ENCODE measurements around the gene INVS. TPM values are rescaled to one million over a fixed set of nuclear protein-coding genes. Genes with fewer than 3 reads are reported as not detected.

INVS gene
- polyA plus RNA-seq, 1 of the 3 experiments (the other 2 are of a cell fraction): 8.1 TPM

DNA sequence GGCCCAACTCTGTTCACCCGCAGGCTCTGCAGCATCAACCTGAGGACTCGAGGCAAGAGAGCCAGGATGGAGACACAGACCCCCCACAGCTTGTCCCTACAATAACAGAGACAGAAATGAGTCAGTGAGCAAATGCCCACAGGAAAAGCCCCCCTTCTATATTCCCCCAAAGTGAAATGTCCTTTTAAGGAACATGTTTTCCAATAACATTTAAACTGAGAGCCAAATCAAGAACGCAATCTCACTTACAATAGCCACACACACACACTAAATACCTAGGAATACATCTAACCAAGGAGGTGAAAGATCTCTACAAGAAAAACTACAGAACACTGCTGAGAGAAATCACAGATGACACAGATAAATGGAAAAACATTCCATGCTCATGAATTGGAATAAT is 204.7 kb downstream of the INVS start (continued):
- TF ChIP-seq RXRA (IDR thresholded peaks at IDR 0.05; ENCODE audit: borderline replicate concordance, low read depth): no peak
- TF ChIP-seq TAF1 (IDR thresholded peaks at IDR 0.05; ENCODE audit: borderline replicate concordance, low read depth, low read length): no peak
- 0 out of 2 replicates have a peak, but pooled peaks have one; percentile 8 for TF ChIP-seq JUND (IDR thresholded peaks at IDR 0.05)
- no peak for TF ChIP-seq NRF1 (IDR thresholded peaks at IDR 0.05; ENCODE audit: low read depth, low read length)
- TF ChIP-seq POLR2AphosphoS5 (IDR thresholded peaks at IDR 0.05; ENCODE audit: low read depth, low read length): no peak
- no peak for TF ChIP-seq YY1 (IDR thresholded peaks at IDR 0.05; ENCODE audit: low read depth)
- TF ChIP-seq NFIC (IDR thresholded peaks at IDR 0.05; ENCODE audit: borderline replicate concordance): peak; percentile 27; the same call in 1 of the 2 replicates

DNA sequence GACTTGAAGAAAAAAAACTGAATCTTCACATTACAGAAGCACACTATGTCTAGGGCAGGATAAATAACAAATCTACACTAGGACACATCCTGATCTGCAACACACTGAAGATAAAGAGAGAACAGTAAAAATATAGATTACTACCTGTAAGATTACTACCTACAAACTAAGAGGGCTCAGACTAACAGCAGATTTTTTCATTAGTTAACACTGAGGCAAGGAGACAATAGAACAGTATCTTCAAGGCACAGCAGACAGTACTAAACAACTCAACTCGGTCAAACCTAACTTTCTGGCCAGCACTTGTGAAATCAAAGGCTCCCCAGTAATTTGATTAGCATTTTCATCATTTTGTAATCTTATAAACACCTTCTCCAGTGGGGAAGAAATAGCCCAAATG is 207.2 kb downstream of the INVS start:
- POLR2A ChIA-PET: no interaction called here
- Histone ChIP-seq H3F3A (replicated peaks; ENCODE audit: insufficient read depth) (peaks cover 63% of the 10 kb centered on the region), H3K9me3 (no peaks in the 10 kb centered on the region), H3K27ac (ENCODE audit: low read depth in 2 of 2, low read length in 1 of 2) (no peak overlapping the region), H3K79me2 (ENCODE audit: insufficient read depth) (peaks cover 72% of the 10 kb centered on the region), H3K27me3 (ENCODE audit: insufficient read depth) (no peaks in the 10 kb centered on the region), H3K9ac (no peak overlapping the region), H3K4me1 (ENCODE audit: control insufficient read depth in 1 of 2, insufficient read depth in 2 of 2, low read depth in 1 of 2, low read length in 1 of 2) (peaks cover 0 to 26% of the 10 kb centered on the region in 2 experiments; a peak in 2 of 4 replicates), H3K9me2 (no peaks in the 10 kb centered on the region), H3K4me3 (ENCODE audit: low read depth in 2 of 2, low read length in 1 of 2) (no peak overlapping the region), H3K4me2 (no peak overlapping the region), H2AFZ (ENCODE audit: low read depth) (no peak overlapping the region), H3K36me3 (replicated peaks in 1 of 2; ENCODE audit: control insufficient read depth in 1 of 2, insufficient read depth in 2 of 2, low read length in 1 of 2) (peaks cover 65 to 71% of the 10 kb centered on the region in 2 experiments), H4K20me1 (ENCODE audit: insufficient read depth) (no peaks in the 10 kb centered on the region)
- WGBS (ENCODE audit: low lambda C conversion rate): 76% methylated on average over 1 of the region's 1 CpG
- CTCF ChIA-PET: interaction anchor here (1.2 to 1.8 kb wide), 2 partner anchors 19 to 277 kb away, joined by 3 to 8 read pairs; no protein-coding TSS in a partner anchor
- no peak for DNase-seq
- TF ChIP-seq ELF1 (IDR thresholded peaks at IDR 0.05): no peak
- TF ChIP-seq NFIC (IDR thresholded peaks at IDR 0.05; ENCODE audit: borderline replicate concordance): no peak
- no peak for TF ChIP-seq EP300 (IDR thresholded peaks at IDR 0.05; ENCODE audit: borderline replicate concordance in 1 of 2, low read depth in 1 of 2, low read length in 1 of 2)
- no peak for TF ChIP-seq SIN3A (IDR thresholded peaks at IDR 0.05; ENCODE audit: borderline replicate concordance, low read depth, low read length)
- TF ChIP-seq JUND (IDR thresholded peaks at IDR 0.05): no peak
- TF ChIP-seq MEF2A (IDR thresholded peaks at IDR 0.05; ENCODE audit: borderline replicate concordance, low read depth): no peak
- no peak for TF ChIP-seq POLR2AphosphoS5 (IDR thresholded peaks at IDR 0.05; ENCODE audit: low read depth, low read length)
- no peak for TF ChIP-seq EZH2phosphoT487 (IDR thresholded peaks at IDR 0.05; ENCODE audit: borderline replicate concordance, low read depth)
- TF ChIP-seq, protein P1, sequence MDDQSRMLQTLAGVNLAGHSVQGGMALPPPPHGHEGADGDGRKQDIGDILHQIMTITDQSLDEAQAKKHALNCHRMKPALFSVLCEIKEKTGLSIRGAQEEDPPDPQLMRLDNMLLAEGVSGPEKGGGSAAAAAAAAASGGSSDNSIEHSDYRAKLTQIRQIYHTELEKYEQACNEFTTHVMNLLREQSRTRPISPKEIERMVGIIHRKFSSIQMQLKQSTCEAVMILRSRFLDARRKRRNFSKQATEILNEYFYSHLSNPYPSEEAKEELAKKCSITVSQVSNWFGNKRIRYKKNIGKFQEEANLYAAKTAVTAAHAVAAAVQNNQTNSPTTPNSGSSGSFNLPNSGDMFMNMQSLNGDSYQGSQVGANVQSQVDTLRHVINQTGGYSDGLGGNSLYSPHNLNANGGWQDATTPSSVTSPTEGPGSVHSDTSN (IDR thresholded peaks at IDR 0.05): no peak
- TF ChIP-seq, protein P2, sequence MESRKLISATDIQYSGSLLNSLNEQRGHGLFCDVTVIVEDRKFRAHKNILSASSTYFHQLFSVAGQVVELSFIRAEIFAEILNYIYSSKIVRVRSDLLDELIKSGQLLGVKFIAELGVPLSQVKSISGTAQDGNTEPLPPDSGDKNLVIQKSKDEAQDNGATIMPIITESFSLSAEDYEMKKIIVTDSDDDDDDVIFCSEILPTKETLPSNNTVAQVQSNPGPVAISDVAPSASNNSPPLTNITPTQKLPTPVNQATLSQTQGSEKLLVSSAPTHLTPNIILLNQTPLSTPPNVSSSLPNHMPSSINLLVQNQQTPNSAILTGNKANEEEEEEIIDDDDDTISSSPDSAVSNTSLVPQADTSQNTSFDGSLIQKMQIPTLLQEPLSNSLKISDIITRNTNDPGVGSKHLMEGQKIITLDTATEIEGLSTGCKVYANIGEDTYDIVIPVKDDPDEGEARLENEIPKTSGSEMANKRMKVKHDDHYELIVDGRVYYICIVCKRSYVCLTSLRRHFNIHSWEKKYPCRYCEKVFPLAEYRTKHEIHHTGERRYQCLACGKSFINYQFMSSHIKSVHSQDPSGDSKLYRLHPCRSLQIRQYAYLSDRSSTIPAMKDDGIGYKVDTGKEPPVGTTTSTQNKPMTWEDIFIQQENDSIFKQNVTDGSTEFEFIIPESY (IDR thresholded peaks at IDR 0.05; ENCODE audit: borderline replicate concordance, low read depth): no peak
- no peak for TF ChIP-seq NRF1 (IDR thresholded peaks at IDR 0.05; ENCODE audit: low read depth, low read length)
- TF ChIP-seq SMC3 (IDR thresholded peaks at IDR 0.05; ENCODE audit: low read depth, low read length): no peak
- no peak for TF ChIP-seq RAD21 (IDR thresholded peaks at IDR 0.05; ENCODE audit: low read length)
- TF ChIP-seq, protein P3, sequence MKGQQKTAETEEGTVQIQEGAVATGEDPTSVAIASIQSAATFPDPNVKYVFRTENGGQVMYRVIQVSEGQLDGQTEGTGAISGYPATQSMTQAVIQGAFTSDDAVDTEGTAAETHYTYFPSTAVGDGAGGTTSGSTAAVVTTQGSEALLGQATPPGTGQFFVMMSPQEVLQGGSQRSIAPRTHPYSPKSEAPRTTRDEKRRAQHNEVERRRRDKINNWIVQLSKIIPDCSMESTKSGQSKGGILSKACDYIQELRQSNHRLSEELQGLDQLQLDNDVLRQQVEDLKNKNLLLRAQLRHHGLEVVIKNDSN (IDR thresholded peaks at IDR 0.05; ENCODE audit: borderline replicate concordance, low read depth): no peak
- TF ChIP-seq RCOR1 (IDR thresholded peaks at IDR 0.05; ENCODE audit: low read length): no peak
- no peak for TF ChIP-seq FOSL2 (IDR thresholded peaks at IDR 0.05; ENCODE audit: borderline replicate concordance, low read depth)
- TF ChIP-seq, protein P4, sequence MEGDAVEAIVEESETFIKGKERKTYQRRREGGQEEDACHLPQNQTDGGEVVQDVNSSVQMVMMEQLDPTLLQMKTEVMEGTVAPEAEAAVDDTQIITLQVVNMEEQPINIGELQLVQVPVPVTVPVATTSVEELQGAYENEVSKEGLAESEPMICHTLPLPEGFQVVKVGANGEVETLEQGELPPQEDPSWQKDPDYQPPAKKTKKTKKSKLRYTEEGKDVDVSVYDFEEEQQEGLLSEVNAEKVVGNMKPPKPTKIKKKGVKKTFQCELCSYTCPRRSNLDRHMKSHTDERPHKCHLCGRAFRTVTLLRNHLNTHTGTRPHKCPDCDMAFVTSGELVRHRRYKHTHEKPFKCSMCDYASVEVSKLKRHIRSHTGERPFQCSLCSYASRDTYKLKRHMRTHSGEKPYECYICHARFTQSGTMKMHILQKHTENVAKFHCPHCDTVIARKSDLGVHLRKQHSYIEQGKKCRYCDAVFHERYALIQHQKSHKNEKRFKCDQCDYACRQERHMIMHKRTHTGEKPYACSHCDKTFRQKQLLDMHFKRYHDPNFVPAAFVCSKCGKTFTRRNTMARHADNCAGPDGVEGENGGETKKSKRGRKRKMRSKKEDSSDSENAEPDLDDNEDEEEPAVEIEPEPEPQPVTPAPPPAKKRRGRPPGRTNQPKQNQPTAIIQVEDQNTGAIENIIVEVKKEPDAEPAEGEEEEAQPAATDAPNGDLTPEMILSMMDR (IDR thresholded peaks at IDR 0.05): no peak
- TF ChIP-seq, protein P5, sequence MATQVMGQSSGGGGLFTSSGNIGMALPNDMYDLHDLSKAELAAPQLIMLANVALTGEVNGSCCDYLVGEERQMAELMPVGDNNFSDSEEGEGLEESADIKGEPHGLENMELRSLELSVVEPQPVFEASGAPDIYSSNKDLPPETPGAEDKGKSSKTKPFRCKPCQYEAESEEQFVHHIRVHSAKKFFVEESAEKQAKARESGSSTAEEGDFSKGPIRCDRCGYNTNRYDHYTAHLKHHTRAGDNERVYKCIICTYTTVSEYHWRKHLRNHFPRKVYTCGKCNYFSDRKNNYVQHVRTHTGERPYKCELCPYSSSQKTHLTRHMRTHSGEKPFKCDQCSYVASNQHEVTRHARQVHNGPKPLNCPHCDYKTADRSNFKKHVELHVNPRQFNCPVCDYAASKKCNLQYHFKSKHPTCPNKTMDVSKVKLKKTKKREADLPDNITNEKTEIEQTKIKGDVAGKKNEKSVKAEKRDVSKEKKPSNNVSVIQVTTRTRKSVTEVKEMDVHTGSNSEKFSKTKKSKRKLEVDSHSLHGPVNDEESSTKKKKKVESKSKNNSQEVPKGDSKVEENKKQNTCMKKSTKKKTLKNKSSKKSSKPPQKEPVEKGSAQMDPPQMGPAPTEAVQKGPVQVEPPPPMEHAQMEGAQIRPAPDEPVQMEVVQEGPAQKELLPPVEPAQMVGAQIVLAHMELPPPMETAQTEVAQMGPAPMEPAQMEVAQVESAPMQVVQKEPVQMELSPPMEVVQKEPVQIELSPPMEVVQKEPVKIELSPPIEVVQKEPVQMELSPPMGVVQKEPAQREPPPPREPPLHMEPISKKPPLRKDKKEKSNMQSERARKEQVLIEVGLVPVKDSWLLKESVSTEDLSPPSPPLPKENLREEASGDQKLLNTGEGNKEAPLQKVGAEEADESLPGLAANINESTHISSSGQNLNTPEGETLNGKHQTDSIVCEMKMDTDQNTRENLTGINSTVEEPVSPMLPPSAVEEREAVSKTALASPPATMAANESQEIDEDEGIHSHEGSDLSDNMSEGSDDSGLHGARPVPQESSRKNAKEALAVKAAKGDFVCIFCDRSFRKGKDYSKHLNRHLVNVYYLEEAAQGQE (IDR thresholded peaks at IDR 0.05; ENCODE audit: low read depth, low read length): no peak

Measured in SK-N-SH (cell line).